HL-60 (cell line): Measurements from ENCODE around the gene PPP1R3C.

Source experiments
- DNase-seq, 2 experiments: peaks; one replicate each; pipeline ENCODE4 v3.0.0-alpha.2; 2010 to 2020; ENCODE audit warnings: low read depth in 1 of 2, low spot score in 1 of 2
- H3K27ac ChIP-seq: fragments of 250-450 bp; sonication (Bioruptor Pico); replicated peaks from 2 replicates; pipeline ENCODE4 v1.5.1; 2020; ENCODE audit warnings: mild to moderate bottlenecking, moderate library complexity
- H3K27me3 ChIP-seq: fragments of 250-450 bp; sonication (Bioruptor Pico); 2 replicates; pipeline ENCODE4 v1.5.1; 2021; ENCODE audit warnings: mild to moderate bottlenecking, moderate library complexity; ENCODE audit not compliant: insufficient read depth, poor library complexity, severe bottlenecking
- H3K4me3 ChIP-seq: replicated peaks from 2 replicates; pipeline ENCODE4 v1.5.1; 2011; ENCODE audit warnings: mild to moderate bottlenecking, control low read depth, low read length; ENCODE audit not compliant: insufficient read depth
- CTCF ChIP-seq: IDR thresholded peaks from one replicate; pipeline ENCODE4 v1.5.1; 2011; ENCODE audit warnings: low read length, control low read depth, inconsistent platforms; ENCODE audit not compliant: insufficient read depth
- GABPA ChIP-seq: IDR thresholded peaks from 2 replicates; pipeline ENCODE4 v1.6.1; 2012; ENCODE audit warnings: low read depth
- POLR2AphosphoS5 ChIP-seq: IDR thresholded peaks from 2 replicates; pipeline ENCODE4 v1.6.1; 2012; ENCODE audit warnings: low read depth
- REST ChIP-seq: IDR thresholded peaks from 2 replicates; pipeline ENCODE4 v1.6.1; 2012; ENCODE audit warnings: low read depth; ENCODE audit not compliant: insufficient replicate concordance
- SPI1 ChIP-seq: IDR thresholded peaks from 2 replicates; pipeline ENCODE4 v1.6.1; 2012; ENCODE audit warnings: low read depth, mild to moderate bottlenecking, borderline replicate concordance

Gene PPP1R3C

GRCh38 chr10:91610919-91611318 is 22.0 kb downstream of the PPP1R3C start:
- Histone ChIP-seq H3K4me3 (no peak overlapping the region), H3K27ac (no peak overlapping the region), H3K27me3 (no peaks in the 10 kb centered on the region)
- DNase-seq, result no peak
- TF ChIP-seq GABPA, result no peak
- TF ChIP-seq SPI1, result no peak
- TF ChIP-seq REST, result no peak

- H3K27me3 ChIP-seq, result no peaks in the 10 kb centered on the region
- no peak for TF ChIP-seq CTCF
- TF ChIP-seq GABPA, result no peak
- no peak for TF ChIP-seq REST
- TF ChIP-seq POLR2AphosphoS5, result no peak
- H3K4me3 ChIP-seq, result no peak overlapping the region
- no peak overlapping the region for H3K27ac ChIP-seq
- DNase-seq, result no peak
Observed at GRCh38 chr10:91610444-91610843, 22.4 kb downstream of the PPP1R3C start.

DNA sequence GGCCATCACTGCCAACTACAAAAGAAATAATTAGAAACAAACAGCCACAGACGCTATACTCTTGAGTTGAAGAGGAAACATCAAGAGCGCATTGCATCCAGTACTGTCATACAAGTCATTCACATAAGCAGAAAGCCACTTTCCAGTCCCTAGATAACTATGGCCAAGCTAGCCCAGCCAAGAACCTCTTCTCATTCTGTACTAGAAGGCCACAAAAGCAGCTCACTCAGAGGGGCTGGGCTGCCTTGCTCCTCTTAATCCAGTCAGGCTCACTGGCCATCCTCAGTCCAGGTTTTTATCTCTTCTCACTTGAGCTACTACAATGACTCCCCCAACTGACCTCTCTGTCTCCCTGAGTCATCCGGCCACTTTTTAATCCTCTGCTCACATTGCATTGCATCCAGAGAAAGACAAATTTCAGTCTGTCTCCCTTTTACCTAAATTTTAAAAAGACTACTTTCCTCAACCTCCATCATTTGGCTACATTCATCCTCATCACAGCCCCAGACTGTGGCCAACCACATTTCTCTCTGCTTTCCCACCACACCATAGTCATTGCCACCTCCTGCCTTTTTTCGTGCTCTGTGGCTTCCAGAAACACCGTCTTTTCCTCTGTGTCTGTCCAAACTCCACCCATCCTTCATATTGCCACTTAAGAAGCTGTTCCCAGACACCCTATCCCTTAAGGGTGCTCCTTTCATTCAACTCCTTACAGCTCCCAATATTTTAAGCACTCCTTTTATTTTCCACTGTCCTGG is 25.0 kb downstream of the PPP1R3C start:
- H3K27me3 ChIP-seq, result no peaks in the 10 kb centered on the region
- no peak for DNase-seq
- no peak overlapping the region for H3K4me3 ChIP-seq
- no peak for TF ChIP-seq SPI1
- TF ChIP-seq REST, result no peak
- no peak for TF ChIP-seq POLR2AphosphoS5
- no peak for TF ChIP-seq CTCF
- no peak for TF ChIP-seq GABPA
- no peak overlapping the region for H3K27ac ChIP-seq
